Right atrium auricular region (tissue), 2 donors: ENCODE data around the gene MAP3K1. TPM values are rescaled to one million over a fixed set of nuclear protein-coding genes. Genes with fewer than 3 reads are reported as not detected.

Experiments
- DNase-seq: peaks from one replicate; pipeline ENCODE4 v3.0.0-alpha.2; 2019; ENCODE audit warnings: low spot score
- H3K27ac ChIP-seq, 2 donors: fragments of 200-600 bp; sonication (generic); 1 replicate in 1 of 2; 2 replicates in 1 of 2; pipeline ENCODE4 v1.5.1; 2016 to 2019
- H3K27me3 ChIP-seq, 2 donors: fragments of 200-600 bp; sonication (generic); one replicate each; pipeline versions ENCODE4 v1.5.1 to v1.6.0; 2017 to 2019
- H3K36me3 ChIP-seq: fragments of 200-600 bp; sonication (generic); one replicate; pipeline ENCODE4 v1.5.1; 2016
- H3K4me1 ChIP-seq, 2 donors: fragments of 200-600 bp; sonication (generic); one replicate each; pipeline versions ENCODE4 v1.5.1 to v1.6.0; 2017 to 2019
- H3K4me3 ChIP-seq, 2 donors: fragments of 200-600 bp; sonication (generic); 1 replicate in 1 of 2; 2 replicates in 1 of 2; pipeline ENCODE4 v1.5.1; 2017 to 2019; ENCODE audit warnings: mild to moderate bottlenecking in 1 of 2, moderate library complexity in 1 of 2
- H3K9me3 ChIP-seq, 2 donors: fragments of 200-600 bp; sonication (generic); one replicate each; pipeline ENCODE4 v1.5.1; 2019
- total RNA-seq, 2 donors: library from RNA; depleted of rRNA; stranded (reverse); fragments of >200 nt; gene quantifications; one replicate each; pipeline ENCODE4 v1.1.0, GENCODE V29; 2016
- TF ChIP-seq, protein P1 (sequence below), 2 donors: fragments of 200-600 bp; sonication (generic); IDR thresholded peaks; one replicate each; pipeline ENCODE4 v1.5.1; 2019; ENCODE audit warnings: antibody characterized with exemption in 2 of 2

MAP3K1 gene
- total RNA-seq, 2 donors from 2014 or later = 5.9 to 8.9 TPM

DNA sequence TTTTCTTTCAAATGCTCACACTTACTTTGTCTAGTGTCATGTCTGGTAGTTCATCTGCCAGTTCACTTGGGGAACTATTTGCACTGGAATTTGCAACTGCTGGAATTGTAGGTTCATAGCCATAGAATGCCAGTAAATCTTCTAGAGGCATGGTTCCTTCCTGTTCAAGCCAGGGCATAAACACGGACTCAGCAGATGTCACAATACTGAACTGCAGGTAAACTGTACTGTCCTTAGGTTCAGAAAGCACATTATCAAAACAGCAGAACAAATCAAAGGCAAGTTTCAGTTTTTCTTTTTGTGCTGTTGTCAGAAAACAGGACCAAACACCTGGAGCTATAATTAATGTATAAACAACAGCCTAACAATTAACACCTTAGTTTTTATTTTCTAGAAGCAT, 123.5 kb downstream of the MAP3K1 start:
- Histone ChIP-seq H3K27ac (no peak overlapping the region), H3K36me3 (peaks cover 79% of the 10 kb centered on the region), H3K27me3 (no peaks in the 10 kb centered on the region), H3K4me1 (peaks cover 0 to 2% of the 10 kb centered on the region in 2 donors), H3K4me3 (no peak overlapping the region), H3K9me3 (no peaks in the 10 kb centered on the region)
- DNase-seq = no peak
- TF ChIP-seq, protein P1, sequence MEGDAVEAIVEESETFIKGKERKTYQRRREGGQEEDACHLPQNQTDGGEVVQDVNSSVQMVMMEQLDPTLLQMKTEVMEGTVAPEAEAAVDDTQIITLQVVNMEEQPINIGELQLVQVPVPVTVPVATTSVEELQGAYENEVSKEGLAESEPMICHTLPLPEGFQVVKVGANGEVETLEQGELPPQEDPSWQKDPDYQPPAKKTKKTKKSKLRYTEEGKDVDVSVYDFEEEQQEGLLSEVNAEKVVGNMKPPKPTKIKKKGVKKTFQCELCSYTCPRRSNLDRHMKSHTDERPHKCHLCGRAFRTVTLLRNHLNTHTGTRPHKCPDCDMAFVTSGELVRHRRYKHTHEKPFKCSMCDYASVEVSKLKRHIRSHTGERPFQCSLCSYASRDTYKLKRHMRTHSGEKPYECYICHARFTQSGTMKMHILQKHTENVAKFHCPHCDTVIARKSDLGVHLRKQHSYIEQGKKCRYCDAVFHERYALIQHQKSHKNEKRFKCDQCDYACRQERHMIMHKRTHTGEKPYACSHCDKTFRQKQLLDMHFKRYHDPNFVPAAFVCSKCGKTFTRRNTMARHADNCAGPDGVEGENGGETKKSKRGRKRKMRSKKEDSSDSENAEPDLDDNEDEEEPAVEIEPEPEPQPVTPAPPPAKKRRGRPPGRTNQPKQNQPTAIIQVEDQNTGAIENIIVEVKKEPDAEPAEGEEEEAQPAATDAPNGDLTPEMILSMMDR (IDR thresholded peaks at IDR 0.05) = no peak

DNA sequence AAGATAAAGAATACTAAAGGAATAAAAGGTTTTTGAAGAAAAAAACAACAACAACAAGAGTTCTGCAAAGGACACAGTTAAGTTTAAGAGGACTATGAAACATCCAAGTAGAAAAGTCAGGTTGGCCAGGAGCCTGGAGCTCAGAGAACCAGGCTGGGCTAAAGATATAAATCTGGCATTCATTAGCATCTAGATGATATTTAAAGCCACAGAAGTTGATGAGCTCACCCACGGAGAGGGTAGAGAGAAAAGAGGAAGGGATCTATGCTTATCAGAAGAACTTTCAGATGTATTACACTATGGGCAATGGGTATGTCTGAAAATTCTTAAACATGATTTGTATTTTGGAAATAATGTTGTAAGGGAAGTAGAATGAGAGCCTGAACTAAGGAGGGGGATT, 126.6 kb downstream of the MAP3K1 start:
- H3K27me3 ChIP-seq = no peaks in the 10 kb centered on the region
- DNase-seq = no peak
- H3K36me3 ChIP-seq = peaks cover 69% of the 10 kb centered on the region
- no peak overlapping the region for H3K4me3 ChIP-seq
- no peak overlapping the region for H3K27ac ChIP-seq
- H3K9me3 ChIP-seq = no peaks in the 10 kb centered on the region
- no peaks in the 10 kb centered on the region for H3K4me1 ChIP-seq
- TF ChIP-seq, protein P1 (IDR thresholded peaks at IDR 0.05) = no peak

Other genes starting within 250 kb of the MAP3K1 start
- gene SETD9, start 94.0 kb downstream of the MAP3K1 start, total RNA-seq = 10 to 100 TPM; 11.8 to 21.5 TPM
- gene MIER3, start 136.6 kb downstream of the MAP3K1 start, total RNA-seq = 10 to 100 TPM; 11.2 to 20.4 TPM